Hematopoietic multipotent progenitor cell treated with erythropoietin and hydrocortisone succinate and interleukin-3 and kit ligand, for 8 days (in vitro differentiated cells): ENCODE data around the gene CCDC88B.
A peak's percentile ranks its signal among the peaks of the same experiment; 100 is the strongest.
"Not testable (repeated sequence)": the region's sequence is repeated elsewhere in the genome, so short reads cannot be mapped to it uniquely, and the experiment has no call there.

Experiments used
- DNase-seq: peaks from one replicate; pipeline ENCODE4 v3.0.0-alpha.2; 2015

The CCDC88B gene

GRCh38 chr11:64323984-64324383, 16.0 kb upstream of the CCDC88B start:
- not testable (repeated sequence) for DNase-seq

DNA sequence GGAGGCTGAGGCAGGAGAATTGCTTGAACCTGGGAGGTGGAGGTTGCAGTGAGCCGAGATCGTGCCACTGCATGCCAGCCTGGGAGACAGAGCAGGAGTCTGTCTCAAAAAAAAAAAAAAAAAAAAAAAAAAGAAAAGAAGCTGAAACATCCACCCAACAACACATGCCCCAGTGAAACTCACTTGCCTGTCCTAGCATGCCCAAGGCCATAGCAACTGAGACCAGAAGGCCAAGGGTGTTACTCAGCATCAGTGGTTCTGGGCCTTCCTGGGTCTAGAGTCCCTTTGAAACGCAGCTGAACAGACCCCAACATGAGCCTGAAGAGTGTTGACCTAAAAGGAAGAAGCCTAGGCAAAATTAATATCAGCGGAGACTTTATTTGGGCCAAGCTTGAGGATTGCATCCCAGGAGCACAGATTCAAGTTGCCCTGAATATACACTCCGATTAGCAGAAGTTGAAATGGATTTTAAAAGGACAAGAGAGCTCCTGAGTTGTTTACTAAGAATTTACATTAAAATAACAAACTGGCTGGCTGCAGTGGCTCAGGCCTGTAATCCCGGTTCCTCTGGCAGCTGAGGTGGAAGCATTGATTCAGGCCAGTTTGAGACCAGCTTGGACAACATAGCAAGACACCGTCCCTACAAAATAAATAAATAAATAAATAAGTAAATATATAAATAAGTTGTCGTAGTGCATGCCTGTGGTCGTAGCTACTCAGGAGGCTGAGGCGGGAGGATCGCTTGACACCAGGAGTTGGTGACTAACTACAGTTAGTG, 15.1 kb upstream of the CCDC88B start:
- no peak for DNase-seq

GRCh38 chr11:64327375-64327774, 12.6 kb upstream of the CCDC88B start:
- no peak for DNase-seq

- no peak for DNase-seq
Measured at GRCh38 chr11:64327993-64328392, 12.0 kb upstream of the CCDC88B start.

- DNase-seq = no peak
Measured at GRCh38 chr11:64330888-64331287, 9.1 kb upstream of the CCDC88B start.

- peak; percentile 95 for DNase-seq
Measured at GRCh38 chr11:64331569-64332371, 8.2 kb upstream of the CCDC88B start.

DNA sequence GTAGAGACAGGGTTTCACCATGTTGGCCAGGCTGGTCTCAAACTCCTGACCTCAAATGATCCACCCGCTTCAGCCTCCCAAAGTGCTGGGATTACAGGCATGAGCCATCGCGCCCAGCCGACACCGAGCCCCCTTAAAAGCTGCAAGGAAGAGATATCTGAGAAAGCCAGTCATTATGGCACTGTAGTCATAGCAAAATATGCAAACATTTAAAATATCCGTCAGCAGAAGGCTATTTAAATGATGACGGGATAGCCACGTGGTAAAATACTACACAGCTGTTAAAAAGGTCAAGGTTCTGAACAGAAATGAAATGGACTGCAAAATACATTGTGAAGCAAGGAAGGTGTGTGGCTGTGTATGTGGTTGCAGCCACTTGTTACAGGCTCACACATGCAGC, 6.4 kb upstream of the CCDC88B start:
- peak; percentile 34 for DNase-seq

DNA sequence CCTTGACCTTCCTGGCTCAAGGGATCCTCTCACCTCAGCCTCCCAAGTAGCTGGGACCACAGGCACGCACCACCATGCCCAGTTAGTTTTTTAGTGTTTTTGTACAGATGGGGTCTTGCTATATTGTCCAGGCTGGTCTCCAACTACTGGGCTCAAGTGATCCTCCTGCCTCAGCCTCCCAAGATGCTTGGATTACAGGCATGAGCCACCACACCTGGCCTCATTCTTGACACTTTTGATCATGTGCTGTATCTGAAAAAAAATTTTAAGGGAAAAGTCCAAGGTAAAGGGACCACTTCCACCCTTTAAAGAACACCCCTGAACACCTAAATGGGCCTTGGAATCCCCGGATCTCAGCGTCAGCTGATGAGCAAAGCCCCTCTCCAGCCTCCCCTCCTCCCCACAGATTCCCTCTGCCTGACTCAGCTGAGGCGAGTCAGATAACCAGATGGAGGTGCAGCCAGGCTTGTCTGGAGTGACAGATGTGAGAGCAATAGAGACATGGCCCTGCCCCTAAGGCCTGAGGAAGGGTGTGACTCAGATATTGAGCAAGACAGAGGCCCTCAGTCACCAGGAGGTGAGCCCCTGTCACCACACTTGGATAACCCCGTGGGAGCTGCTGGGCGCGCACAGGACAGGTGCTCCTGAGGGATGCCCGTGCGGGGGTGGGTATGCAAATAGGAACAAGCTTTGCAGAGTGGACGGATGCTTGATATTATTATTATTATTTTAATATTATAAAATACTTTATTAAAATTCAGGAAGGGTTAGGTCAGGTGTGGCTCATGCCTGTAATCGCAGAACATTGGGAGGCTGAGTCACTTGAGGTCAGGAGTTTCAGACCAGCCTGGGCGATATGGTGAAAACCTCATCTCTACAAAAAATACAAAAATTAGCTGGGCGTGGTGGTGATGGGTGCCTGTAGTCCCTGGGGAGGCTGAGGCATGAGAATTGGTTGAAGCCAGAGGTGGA, 5.0 kb upstream of the CCDC88B start:
- peak; percentile 99 for DNase-seq

DNA sequence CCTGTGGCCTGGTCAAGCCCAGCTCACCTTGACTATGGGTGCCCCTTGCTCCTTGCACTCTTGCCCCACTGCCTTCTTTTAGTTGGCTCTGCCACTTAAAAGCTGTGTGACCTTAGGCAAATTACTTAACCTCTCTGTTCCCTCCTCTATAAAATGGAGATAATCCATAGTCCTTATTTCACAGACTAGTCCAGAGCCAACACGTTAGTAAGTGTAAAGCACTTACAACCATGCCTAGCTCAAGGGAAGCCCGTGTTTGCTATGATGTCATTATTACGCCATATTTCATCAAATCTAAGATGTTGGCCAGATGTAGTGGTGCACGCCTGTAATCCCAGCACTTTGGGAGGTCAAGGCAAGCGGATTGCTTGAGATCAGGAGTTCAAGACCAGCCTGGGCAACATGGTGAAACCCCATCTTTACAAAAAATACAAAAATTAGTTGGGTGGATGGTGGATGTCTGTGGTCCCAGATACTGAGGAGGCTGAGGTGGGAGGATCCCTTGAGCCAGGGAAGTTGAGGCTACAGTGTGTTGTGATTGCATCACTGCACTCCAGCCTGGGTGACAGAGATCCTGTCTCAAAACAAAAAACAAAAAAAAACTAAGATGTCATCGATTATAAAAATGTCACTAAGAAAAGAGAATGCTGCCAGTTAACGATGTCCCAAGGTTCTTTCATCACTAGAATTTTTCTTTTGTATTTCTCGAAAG, 2.3 kb upstream of the CCDC88B start:
- DNase-seq = no peak

DNA sequence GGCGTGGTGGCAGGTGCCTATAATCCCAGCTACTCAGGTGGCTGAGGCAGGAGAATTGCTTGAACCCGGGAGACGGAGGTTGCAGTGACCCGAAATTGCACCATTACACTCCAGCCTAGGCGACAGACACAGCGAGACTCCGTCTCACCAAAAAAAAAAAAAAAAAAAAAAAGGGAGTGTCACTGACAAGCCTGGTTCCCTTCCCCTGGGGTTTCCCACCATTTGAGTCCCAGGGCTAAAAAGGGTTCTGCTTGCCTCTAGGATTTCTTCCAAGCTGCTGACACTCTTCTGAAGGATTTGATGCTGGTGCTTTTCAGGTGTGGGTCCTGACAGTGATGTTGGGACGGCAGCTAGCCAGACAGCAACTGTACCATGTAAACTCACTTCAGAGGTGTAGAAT, 1.3 kb upstream of the CCDC88B start:
- no peak for DNase-seq

GRCh38 chr11:64339286-64339685, 718 bp upstream of the CCDC88B start:
- no peak for DNase-seq

DNA sequence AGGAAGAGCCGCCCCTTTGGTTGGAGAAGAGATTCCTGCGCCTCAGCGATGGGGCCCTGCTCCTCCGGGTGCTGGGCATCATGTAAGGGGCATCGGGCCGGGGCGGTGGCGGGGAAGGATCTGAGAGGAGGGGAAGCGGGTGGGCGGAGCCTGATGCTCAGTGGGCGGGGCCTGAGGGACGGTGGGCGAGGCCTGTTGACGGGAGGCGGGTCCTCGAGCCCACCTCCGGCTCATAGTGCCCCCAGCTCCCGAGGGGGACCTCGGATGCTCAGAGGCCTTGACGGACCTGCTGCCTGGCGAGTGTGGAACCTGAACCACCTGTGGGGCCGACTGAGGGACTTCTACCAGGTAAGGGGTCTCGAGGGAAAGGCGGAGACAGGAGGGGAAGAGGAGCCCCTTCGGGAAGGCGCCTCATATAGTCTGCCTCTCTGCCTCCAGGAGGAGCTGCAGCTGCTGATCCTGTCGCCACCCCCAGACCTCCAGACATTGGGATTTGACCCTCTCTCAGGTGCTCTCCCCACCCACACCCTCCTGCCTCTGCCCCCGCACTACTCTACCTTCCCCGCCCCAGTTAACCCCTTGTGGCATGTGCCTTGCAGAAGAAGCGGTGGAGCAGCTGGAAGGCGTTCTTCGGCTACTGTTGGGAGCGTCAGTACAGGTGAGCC, 799 bp downstream of the CCDC88B start:
- DNase-seq = peak; percentile 45

- no peak for DNase-seq
Measured at GRCh38 chr11:64341429-64341828, 1.4 kb downstream of the CCDC88B start.

- peak; percentile 89 for DNase-seq
Measured at GRCh38 chr11:64341851-64342791, 2.1 kb downstream of the CCDC88B start.

DNA sequence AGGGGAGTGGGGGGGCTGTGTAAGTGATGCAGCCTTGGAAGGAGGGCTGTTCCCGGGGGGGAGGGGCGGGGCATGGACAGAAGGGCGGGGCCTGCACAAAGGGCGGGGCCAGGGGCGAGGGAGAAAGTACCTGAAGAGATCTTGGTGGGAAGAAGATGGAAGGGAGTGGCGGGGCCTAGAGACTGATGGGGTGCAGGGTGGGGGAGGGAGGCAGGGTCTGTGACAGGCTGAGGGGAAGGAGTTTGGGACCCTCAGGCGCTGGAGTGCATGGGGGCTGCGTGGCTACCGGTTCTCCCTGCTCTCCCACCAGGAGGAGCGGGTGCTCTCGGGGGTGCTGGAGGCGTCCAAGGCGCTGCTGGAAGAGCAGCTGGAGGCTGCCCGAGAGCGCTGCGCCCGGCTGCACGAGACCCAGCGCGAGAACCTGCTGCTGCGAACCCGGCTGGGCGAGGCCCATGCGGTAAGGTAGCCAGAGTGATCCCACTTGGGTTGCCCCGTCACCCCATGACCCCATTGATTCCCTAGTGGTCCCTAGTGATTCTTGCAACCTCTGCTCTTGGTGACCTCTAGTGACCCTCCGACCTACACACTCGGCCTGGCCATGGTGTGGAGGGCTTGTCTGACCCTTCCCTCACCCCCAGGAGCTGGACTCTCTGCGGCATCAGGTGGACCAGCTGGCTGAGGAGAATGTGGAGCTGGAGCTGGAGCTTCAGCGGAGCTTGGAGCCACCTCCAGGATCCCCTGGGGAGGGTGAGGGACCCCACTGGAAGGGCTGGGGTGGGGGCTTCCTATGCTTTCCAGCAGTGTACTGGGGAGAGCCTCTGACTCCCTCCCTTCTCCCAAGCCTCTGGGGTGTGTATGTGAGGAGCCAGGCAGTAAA, 3.1 kb downstream of the CCDC88B start:
- no peak for DNase-seq

- peak; percentile 50 for DNase-seq
Measured at GRCh38 chr11:64343767-64344559, 4.0 kb downstream of the CCDC88B start.

GRCh38 chr11:64344787-64345186, 4.8 kb downstream of the CCDC88B start:
- no peak for DNase-seq

DNA sequence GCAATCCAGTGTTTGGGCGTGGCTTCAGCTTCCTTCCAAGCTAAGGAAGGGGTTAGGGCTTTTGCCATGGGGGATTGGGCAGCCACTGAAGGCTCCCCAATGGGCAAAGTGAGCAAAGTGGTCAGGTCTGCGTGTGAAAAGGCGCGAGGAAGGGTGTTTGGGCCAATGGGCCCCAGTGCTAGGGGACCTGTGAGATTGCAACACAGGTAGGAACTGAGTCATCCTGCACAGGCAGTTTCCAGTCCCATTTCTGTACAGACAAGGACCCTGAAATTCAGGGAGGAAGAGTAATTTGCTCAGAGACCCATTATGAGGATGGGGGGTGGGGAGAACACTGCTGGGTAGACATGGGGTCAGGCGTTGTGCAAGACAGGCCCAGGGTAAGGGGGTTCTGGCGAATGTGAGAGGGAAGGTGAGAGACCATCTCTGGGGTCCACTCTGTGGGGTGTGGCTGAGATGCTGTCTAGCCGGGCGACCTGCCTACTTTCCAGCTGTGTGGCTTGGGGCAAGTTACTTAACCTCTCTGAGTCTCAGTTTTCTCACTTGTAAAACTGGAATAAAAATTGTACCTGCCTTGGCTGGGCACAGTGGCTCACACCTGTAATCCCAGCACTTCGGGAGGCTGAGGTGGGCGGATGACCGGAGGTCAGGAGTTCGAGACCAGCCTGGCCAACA, 7.3 kb downstream of the CCDC88B start:
- DNase-seq = no peak
